Measurements from ENCODE around the gene AUNIP. TPM values are rescaled to one million over a fixed set of nuclear protein-coding genes. Genes with fewer than 3 reads are reported as not detected.

AUNIP gene
- total and polyA plus RNA-seq, 11 donors: 0.19 to 1.5 (median 0.26) TPM; not detected in 7

GRCh38 chr1:25869909-25870606 lies 10.8 kb upstream of the AUNIP start:
- DNase-seq (no peak), ATAC-seq (no peak)
- 76 to 91% (median 82%) methylated on average over 6 of the region's 6 CpGs for WGBS, 4 donors
- intact Hi-C loops (cut with DNase I): loop anchor here in 1 of 10 donors (10.0 kb wide), 1 partner anchor 45 kb away; no protein-coding TSS in a partner anchor
- no peak overlapping the region for H3K27ac ChIP-seq
- TF ChIP-seq CTCF (IDR thresholded peaks at IDR 0.05) (no peak), POLR2A (IDR thresholded peaks at IDR 0.05) (no peak)
- peaks cover 0 to 10% (median 0%) of the 10 kb centered on the region in 9 donors for H3K36me3 ChIP-seq
- H3K4me1 ChIP-seq: peaks cover 0 to 43% (median 18%) of the 10 kb centered on the region in 12 donors
- no peaks in the 10 kb centered on the region for H3K9me3 ChIP-seq
- no peak overlapping the region for H3K4me3 ChIP-seq
- no peaks in the 10 kb centered on the region for H3K27me3 ChIP-seq

- intact Hi-C loops (cut with DNase I): no loop called here
- Histone ChIP-seq H3K27ac (no peak overlapping the region), H3K4me3 (no peak overlapping the region), H3K9me3 (no peaks in the 10 kb centered on the region), H3K27me3 (no peaks in the 10 kb centered on the region), H3K36me3 (peaks cover 0 to 16% (median 0%) of the 10 kb centered on the region in 9 donors), H3K4me1 (peaks cover 0 to 20% (median 8%) of the 10 kb centered on the region in 12 donors)
- DNase-seq (no peak), ATAC-seq (no peak)
- TF ChIP-seq CTCF (IDR thresholded peaks at IDR 0.05): no peak
- 76 to 86% (median 82%) methylated on average over 9 of the region's 9 CpGs for WGBS, 4 donors
These were observed 8.1 kb upstream of the AUNIP start for GRCh38 chr1:25867210-25867991.

- H3K27ac ChIP-seq: no peak overlapping the region
- 92 to 100% (median 95%) methylated on average over 1 of the region's 1 CpG for WGBS, 4 donors
- ATAC-seq (no peak), DNase-seq (no peak)
- no peaks in the 10 kb centered on the region for H3K27me3 ChIP-seq
- peaks cover 0 to 16% (median 0%) of the 10 kb centered on the region in 9 donors for H3K36me3 ChIP-seq
- H3K4me3 ChIP-seq: no peak overlapping the region
- TF ChIP-seq CTCF (IDR thresholded peaks at IDR 0.05) (no peak), POLR2A (IDR thresholded peaks at IDR 0.05) (no peak)
- H3K4me1 ChIP-seq: peaks cover 0 to 17% (median 4%) of the 10 kb centered on the region in 12 donors
- no peaks in the 10 kb centered on the region for H3K9me3 ChIP-seq
- intact Hi-C loops (cut with DNase I): no loop called here
These were observed 7.0 kb upstream of the AUNIP start for GRCh38 chr1:25866288-25866687.

GRCh38 chr1:25864434-25864833 lies 5.2 kb upstream of the AUNIP start:
- H3K27ac ChIP-seq: no peak overlapping the region
- ATAC-seq (no peak), DNase-seq (no peak)
- H3K4me3 ChIP-seq: no peak overlapping the region
- intact Hi-C loops (cut with DNase I): no loop called here
- H3K4me1 ChIP-seq: peaks cover 0 to 25% (median 0%) of the 10 kb centered on the region in 12 donors
- TF ChIP-seq CTCF (IDR thresholded peaks at IDR 0.05) (no peak), POLR2A (IDR thresholded peaks at IDR 0.05) (no peak)
- peaks cover 0 to 15% (median 0%) of the 10 kb centered on the region in 9 donors for H3K36me3 ChIP-seq
- no peaks in the 10 kb centered on the region for H3K27me3 ChIP-seq
- WGBS, 4 donors: 91 to 96% (median 94%) methylated on average over 3 of the region's 3 CpGs
- H3K9me3 ChIP-seq: no peaks in the 10 kb centered on the region

All from heart left ventricle (tissue), 16 donors.